ENCODE data around the gene RAMAC.
"Not testable (repeated sequence)": the region's sequence is repeated elsewhere in the genome, so short reads cannot be mapped to it uniquely, and the experiment has no call there.

Gene RAMAC

DNA sequence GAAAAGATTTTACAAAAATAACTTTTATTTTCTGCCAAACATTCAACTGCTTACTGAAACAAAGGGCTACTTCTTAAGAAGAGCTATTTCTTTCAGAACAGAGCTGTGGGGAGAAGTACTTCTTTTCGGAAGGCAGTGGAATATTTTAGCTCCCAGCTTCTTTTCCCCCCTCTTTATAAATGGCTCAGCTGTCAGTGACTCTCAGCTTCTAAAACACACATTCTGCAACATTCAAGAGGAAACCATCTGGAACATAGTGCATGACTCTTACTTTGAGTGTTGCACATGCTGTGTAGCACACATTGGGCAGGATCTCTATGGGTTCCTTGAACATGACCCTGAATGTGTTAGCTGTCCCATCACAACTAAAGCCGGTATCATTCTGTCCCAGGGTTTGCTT lies 32.4 kb downstream of the RAMAC start:
- TF ChIP-seq CTCF (IDR thresholded peaks at IDR 0.05; ENCODE audit: low read depth, low read length, missing control alignments): no peak
- no peak for DNase-seq (ENCODE audit: extremely low read depth, low read depth)
- no peak overlapping the region for H3K4me3 ChIP-seq (replicated peaks; ENCODE audit: low read depth, low read length)

DNA sequence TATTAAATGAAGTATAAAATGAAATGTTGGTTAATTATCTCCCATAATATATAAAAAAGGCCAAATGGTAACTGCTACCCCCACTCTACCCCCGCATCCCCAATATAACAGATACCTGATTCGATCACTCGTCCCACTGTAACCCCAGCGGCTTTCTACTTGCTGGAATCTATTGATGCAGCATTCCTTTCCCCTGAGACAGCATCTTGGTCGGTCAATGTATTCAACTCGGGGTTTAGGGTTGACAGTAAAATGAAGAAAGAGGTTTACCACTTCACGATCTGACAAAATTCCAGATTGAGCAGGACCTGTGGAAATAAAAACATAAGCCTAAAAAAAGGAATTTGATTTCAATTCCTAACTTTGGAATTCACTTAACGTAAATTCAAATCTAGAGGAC lies 44.0 kb downstream of the RAMAC start:
- no peak overlapping the region for H3K4me3 ChIP-seq (replicated peaks; ENCODE audit: low read depth, low read length)
- no peak for DNase-seq (ENCODE audit: extremely low read depth, low read depth)
- TF ChIP-seq CTCF (IDR thresholded peaks at IDR 0.05; ENCODE audit: low read depth, low read length, missing control alignments): no peak

GRCh38 chr15:83031234-83031633 lies 45.2 kb downstream of the RAMAC start:
- H3K4me3 ChIP-seq (replicated peaks; ENCODE audit: low read depth, low read length); DNase-seq (ENCODE audit: extremely low read depth, low read depth): not testable (repeated sequence)

DNA sequence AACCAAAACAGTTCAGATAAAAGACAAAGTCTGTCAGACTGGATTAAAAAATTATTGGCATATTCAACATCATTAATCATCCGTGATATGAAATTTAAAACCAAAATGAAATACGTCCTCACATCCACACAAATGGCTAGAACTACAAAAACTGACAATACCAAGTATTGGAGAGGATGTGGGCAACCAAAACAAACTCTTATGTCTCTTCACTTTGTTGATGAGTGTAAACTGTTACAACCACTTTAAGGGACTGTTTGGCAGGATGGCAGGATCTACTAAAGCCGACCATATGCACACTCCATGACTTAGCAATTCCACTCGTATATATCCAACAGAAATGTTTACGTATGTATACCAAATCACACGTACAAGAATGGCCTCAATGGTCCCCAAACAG lies 50.2 kb downstream of the RAMAC start:
- TF ChIP-seq CTCF (IDR thresholded peaks at IDR 0.05; ENCODE audit: low read depth, low read length, missing control alignments): no peak
- DNase-seq (ENCODE audit: extremely low read depth, low read depth): no peak
- no peak overlapping the region for H3K4me3 ChIP-seq (replicated peaks; ENCODE audit: low read depth, low read length)

DNA sequence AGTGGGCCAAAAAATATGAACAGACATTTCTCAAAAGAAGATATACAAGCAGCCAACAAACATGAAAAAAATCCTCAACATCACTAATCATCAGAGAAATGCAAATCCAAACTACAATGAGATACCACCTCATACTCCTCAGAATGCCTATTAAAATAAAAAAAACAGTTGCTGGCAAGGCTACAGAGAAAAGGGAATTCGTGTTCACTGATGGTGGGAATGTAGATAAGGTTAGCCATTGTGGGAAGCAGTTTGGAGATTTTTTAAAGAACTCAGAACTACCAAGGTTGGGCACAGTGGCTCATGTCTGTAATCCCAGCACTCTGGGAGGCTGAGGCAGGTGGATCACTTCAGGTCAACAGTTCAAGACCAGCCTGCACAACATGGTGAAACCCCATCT lies 53.2 kb downstream of the RAMAC start:
- DNase-seq (ENCODE audit: extremely low read depth, low read depth): no peak
- H3K4me3 ChIP-seq (replicated peaks; ENCODE audit: low read depth, low read length): no peak overlapping the region
- no peak for TF ChIP-seq CTCF (IDR thresholded peaks at IDR 0.05; ENCODE audit: low read depth, low read length, missing control alignments)
